HG03097 (cell line): ENCODE data around the gene KCNA3.
A peak's percentile ranks its signal among the peaks of the same experiment; 100 is the strongest.

Source experiments
- ATAC-seq: cut with Tn5 transposase; IDR thresholded peaks from one replicate; pipeline ENCODE4 v1.9.1; 2021; ENCODE audit not compliant: unreplicated experiment, low FRiP score

KCNA3 gene

DNA sequence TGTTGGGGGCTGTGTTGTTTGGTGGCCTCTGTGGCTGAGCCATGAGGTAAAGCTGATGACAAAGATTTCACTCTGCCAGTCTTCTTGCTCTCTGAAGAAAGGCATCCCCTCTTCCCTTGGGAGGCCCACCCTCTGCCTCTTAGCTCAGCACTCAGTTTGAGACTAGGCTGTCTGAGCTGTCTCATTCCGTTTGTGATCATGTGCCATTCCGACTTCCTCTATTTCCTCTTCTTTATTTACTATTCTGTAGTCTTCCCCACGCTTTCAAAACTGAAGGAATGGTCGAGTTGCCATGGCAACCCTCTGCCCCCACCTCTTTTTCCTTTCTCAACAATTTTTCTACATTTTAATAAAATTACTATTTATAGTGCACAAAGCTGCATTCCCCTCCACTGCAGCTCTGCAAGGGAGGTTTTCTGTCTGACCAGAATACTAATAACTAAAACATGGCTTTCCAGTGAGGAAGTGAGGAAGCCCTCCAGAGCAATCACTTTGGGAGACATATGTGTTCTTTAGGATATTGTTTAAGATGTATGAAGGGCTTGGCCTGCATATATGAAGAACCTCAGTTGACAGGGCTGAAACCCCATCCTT, 30.8 kb downstream of the KCNA3 start:
- ATAC-seq, result no peak

DNA sequence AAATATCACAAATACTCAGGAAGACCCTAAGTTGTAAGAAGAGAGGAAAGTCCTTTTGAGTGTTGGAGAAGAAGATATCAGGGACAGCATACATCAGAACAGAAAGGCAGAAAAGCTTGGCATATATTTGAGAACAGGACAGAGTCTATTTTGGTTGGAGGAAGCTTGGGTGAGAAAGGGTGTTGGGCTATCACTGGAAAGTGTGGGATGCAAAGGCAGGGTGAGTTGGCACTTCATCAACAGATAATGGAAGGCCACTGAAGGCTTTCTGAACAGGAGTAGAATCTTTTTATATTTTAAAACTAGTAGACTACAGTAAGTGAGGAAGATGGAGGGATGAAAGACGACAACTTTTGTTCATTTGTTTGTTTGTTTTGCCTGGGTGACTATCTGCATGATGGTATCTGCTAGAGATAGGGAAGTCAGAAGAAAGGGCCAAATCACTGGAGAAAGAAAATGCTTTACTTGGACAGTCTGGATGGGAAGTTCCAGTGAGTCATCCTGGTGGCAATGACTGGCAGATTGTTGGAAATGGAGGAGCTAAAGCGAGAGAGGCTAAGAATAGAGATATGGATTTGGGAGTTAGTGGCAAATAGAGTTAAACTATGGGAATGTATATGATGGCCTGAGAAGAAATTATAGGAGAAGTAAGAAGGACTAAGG, 34.9 kb downstream of the KCNA3 start:
- ATAC-seq, result no peak

DNA sequence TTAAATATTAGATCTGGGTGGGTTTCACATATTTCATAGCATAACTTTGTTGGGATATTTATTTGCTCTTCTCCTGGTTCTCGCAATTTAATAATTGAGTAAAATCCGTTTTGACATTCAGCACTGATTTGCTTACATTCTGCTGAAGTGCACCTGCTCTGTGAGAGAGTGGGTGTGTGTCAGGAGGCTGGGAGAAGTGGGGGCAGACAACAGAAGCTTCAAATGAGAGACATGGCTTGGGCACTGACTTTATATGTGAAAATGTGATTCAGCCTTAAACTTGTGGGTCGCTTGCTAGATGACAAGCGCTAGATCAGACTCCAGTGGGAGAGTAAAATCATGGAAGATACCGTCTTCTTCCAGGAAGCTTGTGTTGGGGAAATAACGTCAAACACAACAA, 36.2 kb downstream of the KCNA3 start:
- no peak for ATAC-seq

GRCh38 chr1:110638058-110638457, 36.7 kb downstream of the KCNA3 start:
- no peak for ATAC-seq

DNA sequence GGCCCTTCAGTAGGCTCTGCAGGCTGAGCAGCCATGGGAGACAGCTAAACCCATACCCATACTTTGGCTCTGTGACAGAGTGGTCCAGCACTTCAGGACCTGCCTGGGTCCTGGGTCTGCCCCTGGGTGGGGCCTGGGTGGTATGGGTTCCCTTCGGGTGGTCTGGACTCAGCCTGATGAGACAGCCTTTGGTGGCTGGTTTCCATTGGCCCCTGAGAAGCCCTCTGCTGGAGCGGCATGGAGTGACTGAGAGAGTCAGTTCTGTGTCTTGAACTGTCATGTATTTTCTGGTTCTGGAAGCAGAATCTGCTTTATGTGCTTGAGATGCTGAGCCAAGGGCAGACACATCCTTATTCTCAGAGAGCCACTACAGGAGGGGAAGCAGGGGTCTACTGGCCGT, 37.3 kb downstream of the KCNA3 start:
- no peak for ATAC-seq

DNA sequence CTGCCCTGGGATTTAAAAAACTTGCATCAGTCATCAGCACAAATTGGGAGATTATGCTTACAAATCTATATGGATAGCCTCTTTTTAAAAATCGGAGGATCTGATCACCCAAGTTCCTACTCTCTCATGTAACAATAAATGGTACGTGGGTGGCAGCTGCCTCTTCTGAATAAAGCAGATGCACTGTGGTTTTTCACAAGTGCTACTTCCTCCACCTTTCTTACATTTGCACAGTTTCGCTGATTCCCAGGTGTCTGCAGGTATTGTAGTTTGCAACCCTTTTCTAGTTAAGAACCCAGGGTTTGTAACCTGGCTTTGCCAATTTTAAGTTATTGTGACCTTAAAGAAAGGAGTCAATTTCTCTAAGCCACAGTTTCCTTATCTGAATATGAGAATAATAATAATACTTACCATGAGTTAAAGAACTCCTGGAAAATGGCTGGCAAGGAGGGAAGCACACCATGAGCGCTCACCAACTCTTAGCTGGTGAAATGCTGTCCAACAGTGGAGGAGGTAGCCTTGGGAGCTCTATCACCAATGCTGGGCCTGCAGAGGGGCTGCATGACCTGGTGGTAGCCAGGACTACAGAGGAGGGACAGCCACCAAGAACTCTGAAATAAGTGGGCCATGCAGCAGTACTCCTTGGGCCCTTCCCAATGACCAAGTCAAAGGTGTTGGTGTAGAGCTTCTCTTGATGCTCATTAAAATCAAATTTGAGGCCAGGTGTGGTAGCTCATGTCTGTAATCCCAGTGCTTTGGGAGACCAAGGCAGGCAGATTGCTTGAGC, 38.4 kb downstream of the KCNA3 start:
- no peak for ATAC-seq

- ATAC-seq, result no peak
Measured at GRCh38 chr1:110635434-110635833, 39.3 kb downstream of the KCNA3 start.

DNA sequence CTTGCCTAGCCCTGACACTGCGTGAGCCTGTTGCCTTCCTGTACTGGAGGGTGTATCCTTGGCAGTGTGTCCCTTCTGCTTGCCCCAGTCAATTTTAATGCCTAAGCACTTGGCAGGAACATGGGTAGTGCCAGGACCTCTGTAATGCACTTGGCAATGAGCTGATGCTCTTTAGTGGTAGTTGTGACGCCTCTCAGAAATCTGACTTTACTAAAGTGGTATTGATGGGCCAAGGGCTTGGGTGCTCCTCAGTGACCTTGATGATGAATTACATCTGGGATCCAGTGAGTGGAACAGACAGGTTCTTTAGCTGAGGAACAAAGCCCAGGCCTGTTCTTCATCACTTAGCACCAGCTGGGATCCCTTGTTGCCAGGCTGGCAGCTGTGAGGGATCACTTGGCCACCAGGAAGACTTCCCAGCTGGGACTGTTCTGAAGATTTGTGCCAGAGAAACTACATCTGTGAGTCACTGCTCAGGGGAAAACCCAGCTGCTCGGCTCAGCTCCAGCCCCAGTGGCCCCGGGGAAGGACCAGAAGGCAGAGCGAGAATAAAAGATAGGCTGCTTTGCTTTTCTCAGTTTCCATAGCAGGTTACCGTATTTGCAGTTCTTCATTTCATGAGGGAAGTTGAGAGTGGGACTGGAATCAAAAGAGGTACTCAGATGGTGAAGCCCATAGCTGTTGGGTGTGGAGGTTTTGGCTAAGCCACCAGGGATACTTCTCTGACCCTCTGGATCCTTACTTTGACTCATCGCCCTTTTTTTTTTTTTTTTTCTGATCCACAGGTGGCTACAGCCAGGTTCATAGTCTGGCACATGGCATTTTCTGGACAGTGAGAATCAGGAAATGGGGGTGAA, 40.1 kb downstream of the KCNA3 start:
- peak; percentile 48 for ATAC-seq

- no peak for ATAC-seq
Measured at GRCh38 chr1:110634086-110634454, 40.7 kb downstream of the KCNA3 start.

DNA sequence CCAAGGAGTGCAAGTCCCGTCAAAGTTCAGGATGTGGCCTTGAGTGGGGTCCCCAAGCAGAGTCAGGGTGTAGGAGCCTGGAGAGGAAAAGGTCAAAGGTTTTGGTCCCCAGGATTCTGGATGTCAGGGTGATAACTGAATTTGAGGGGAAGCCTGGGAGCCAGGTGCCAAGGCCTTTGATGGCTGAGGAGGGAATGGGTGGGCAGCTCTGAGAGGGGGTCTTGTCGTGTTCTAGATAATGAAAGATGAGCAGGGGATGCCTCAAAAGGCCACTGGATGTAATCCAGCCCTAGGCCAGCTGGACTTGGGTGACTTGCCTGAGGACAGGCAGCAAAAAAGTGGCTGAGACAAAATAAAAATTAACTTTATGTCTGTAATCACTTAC, 41.1 kb downstream of the KCNA3 start:
- ATAC-seq, result no peak

DNA sequence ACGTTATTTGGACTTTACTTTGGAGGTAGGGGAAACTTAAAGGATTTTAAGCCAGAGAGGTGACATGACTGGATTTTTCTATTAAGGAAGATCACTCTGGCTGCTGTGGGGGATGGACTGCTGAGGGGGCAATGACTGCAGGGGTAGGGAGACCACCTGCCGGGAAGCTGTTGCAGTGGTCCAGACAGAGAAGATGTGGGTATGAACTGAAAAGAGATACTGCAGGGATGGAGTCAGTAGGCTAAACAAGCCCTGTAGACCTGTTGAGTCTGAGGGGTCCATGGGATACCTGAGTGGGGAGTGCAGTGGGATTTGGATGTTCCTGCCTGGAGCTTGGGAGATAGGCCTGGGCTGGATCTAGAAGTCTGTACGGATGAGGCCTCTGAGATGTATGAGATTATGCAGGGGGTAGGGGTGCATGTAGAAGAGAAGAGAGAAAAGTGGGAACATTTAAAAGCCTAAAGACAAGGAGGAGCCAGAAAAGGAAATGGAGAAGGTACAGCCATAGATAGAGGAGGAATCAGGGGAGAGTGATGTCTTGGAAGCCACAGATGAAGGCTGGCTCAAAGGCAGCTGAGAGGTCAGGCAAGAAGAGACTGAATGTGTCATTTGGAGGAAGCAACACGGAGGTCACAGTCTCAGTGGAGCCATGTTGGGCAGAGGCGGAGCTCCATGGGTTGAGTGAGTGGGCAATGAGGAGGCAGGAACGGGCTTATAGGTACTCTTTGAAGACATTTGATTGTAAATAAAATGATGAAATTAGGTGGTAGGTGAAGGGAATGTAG, 42.7 kb downstream of the KCNA3 start:
- no peak for ATAC-seq

GRCh38 chr1:110630839-110631663, 43.7 kb downstream of the KCNA3 start:
- ATAC-seq, result peak; percentile 45

DNA sequence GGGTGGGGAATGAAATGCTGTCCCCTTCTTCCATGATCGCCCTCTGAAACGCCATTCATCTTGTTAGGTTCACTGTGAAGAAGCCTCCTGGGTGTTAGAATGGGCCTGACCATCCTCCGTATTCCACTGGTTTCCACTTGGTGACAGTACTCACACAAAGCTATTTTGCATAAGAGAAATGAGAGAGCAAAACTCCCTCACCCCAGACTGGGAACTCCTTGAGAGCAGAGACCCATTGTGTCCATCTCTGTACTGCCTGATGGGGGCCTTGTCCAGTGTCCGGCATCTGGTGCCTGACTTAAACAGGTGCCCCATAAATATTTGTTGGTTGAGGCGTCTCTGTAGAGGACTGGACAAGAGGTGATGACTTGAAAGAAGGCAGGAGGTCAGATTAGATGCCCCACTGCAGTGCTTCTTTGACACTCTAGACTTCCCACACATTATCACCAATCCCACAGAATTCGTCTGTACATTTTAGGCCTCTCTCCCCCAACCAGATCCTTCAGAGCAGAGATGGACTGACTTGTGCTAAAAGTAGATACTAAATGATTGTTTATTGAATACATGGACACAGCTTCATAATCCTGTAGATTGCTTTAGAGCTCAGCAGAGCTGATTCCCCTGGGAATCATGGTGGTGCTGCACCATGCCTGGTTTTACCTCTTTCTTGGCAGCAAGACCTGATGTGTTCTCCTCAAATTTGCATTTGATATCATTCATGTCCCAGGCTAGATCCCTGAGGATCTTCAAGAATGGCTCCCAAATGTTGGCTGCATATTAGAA, 46.2 kb downstream of the KCNA3 start:
- ATAC-seq, result no peak

DNA sequence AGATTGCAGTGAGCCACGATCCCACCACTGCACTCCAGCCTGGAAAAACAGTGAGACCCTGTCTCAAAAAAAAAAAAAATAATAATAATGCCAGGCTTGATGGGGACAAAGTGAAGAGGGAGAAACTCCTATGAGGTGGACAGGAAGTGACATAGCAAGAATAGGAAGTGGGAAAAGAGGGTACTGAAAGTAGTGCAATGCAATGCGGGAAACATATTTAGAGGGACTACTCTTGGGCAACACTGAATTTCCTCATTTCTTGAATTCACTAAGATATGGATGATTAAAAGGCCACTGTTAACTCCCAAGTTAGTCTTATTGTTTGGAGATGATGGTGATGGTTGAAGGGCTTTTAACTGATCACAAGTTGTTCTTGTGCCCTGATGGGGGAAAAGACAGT, 47.0 kb downstream of the KCNA3 start:
- no peak for ATAC-seq

DNA sequence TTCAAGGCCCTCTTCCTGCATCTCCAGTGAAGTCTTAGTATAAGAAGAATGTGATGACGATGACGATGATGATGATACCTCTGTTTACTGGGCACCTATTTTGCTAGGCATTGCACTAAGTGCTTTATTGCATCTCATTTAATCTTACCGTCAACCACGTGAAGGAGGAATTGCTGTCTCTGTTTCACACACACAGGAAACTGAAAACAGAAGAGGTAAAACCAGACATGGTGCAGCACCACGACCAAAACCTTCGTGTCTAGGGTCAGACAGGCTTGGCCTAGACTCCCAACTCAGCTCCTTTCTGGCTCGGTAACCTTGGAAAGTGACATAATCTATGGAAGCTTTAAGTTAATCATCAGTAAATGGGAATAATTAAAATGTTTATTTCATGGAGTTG, 47.9 kb downstream of the KCNA3 start:
- ATAC-seq, result no peak
